ENCODE results near the gene ANKS1B.
A peak's percentile ranks its signal among the peaks of the same experiment; 100 is the strongest.

ANKS1B gene

DNA sequence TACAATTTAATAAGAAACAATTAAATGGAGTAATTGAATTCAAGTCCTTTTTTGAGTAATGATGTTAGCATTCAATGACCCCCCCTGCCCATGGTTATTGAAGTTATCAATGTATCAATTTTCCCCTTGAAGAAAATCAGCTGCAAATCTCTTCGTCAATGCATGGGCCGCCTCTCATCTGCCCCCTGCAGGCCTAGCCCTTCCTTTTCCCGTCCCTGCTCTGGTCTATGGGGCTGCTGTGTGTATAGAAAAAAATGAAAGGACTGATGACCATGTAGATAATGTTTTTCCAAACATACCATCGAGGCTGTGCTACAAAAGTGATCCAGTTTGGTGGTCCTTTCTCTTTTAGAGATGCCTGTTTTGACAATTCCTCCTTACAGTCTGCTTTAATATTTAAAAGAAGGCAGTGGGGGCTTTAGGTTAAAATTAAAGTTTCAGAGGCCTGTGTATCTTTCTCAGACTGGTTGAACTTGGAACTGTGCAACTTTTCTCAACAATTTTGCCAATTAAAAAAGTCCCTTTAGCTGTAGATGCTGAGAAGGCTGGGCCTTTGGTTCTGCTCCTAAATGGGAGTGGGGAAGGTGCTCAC lies 1241.3 kb downstream of the ANKS1B start:
- Histone ChIP-seq H3K4me1 (peaks cover 11% of the 10 kb centered on the region), H3K9me3 (ENCODE audit: control insufficient read depth, low read length) (no peaks in the 10 kb centered on the region), H3K27me3 (ENCODE audit: control insufficient read depth, insufficient read depth, low read length) (no peaks in the 10 kb centered on the region), H2AFZ (no peak overlapping the region), H3K4me2 (ENCODE audit: low read length) (no peak overlapping the region), H3K36me3 (ENCODE audit: control insufficient read depth, insufficient read depth, low read length) (no peaks in the 10 kb centered on the region), H3K27ac (no peak overlapping the region), H3K4me3 (ENCODE audit: low read depth, low read length) (no peak overlapping the region), H3K79me2 (no peaks in the 10 kb centered on the region), H3K9ac (no peak overlapping the region)
- TF ChIP-seq, protein P1, sequence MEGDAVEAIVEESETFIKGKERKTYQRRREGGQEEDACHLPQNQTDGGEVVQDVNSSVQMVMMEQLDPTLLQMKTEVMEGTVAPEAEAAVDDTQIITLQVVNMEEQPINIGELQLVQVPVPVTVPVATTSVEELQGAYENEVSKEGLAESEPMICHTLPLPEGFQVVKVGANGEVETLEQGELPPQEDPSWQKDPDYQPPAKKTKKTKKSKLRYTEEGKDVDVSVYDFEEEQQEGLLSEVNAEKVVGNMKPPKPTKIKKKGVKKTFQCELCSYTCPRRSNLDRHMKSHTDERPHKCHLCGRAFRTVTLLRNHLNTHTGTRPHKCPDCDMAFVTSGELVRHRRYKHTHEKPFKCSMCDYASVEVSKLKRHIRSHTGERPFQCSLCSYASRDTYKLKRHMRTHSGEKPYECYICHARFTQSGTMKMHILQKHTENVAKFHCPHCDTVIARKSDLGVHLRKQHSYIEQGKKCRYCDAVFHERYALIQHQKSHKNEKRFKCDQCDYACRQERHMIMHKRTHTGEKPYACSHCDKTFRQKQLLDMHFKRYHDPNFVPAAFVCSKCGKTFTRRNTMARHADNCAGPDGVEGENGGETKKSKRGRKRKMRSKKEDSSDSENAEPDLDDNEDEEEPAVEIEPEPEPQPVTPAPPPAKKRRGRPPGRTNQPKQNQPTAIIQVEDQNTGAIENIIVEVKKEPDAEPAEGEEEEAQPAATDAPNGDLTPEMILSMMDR (IDR thresholded peaks at IDR 0.05), result peak; percentile 28

DNA sequence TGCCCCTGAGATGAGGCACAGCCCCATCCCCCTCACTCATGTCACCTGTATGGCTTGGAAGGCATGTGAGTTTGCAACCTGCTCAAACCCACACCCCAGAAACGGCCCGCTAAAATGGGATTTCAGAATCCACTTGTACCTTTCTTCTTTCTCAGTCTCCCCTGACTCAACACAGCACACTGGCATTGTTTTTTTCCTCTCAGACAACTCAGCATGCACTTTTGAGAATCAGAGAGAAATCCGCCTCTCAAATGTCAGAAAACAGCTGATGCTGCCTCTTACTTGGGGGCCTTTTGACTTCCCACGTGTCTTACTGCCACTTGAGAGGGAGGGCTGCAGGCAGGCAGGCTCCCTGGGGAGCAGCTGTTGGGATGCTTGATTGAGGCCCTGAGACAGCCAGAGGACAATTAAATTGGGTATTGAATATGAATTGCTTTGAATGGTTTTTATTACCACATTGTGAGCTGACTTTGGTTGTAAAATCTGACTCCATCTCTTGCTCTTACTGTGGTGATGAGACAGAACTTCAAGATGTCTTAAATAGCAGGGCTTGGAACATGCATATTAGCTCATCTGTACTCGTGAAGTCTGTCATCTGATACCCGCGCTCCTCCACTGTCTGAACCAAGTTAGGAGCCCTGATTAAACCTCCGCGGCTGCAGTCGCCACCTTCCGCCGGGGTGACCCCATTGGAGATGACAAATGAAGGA lies 1243.0 kb downstream of the ANKS1B start:
- H3K4me1 ChIP-seq, result peaks cover 11% of the 10 kb centered on the region
- no peak overlapping the region for H3K9ac ChIP-seq
- H3K36me3 ChIP-seq (ENCODE audit: control insufficient read depth, insufficient read depth, low read length), result no peaks in the 10 kb centered on the region
- no peaks in the 10 kb centered on the region for H3K9me3 ChIP-seq (ENCODE audit: control insufficient read depth, low read length)
- TF ChIP-seq, protein P1 (IDR thresholded peaks at IDR 0.05), result no peak
- H3K27ac ChIP-seq, result no peak overlapping the region
- H3K4me3 ChIP-seq (ENCODE audit: low read depth, low read length), result no peak overlapping the region
- no peaks in the 10 kb centered on the region for H3K79me2 ChIP-seq
- no peak overlapping the region for H3K4me2 ChIP-seq (ENCODE audit: low read length)
- no peaks in the 10 kb centered on the region for H3K27me3 ChIP-seq (ENCODE audit: control insufficient read depth, insufficient read depth, low read length)
- peak overlapping the region; percentile 35 for H2AFZ ChIP-seq

DNA sequence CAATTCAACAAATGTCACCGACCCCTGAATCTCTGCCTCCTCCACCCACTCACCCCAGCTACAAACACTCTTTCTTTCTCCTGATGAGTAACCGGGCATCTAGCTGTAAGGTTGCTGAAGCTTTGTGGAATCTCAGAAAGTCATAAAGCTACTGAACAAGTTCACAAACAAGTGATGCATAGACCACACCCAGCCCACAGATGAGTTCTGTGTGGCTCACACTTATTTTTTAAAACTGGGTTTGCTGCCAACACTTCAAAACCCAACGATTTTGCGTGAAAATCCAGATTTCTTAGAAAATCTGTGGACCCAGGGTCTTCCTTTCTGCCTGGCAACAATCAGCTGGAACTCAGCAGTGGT lies 1243.6 kb downstream of the ANKS1B start:
- Histone ChIP-seq H3K79me2 (no peaks in the 10 kb centered on the region), H3K4me2 (ENCODE audit: low read length) (no peak overlapping the region), H3K27me3 (ENCODE audit: control insufficient read depth, insufficient read depth, low read length) (no peaks in the 10 kb centered on the region), H3K9me3 (ENCODE audit: control insufficient read depth, low read length) (no peaks in the 10 kb centered on the region), H3K9ac (no peak overlapping the region), H3K36me3 (ENCODE audit: control insufficient read depth, insufficient read depth, low read length) (no peaks in the 10 kb centered on the region), H3K27ac (no peak overlapping the region), H2AFZ (no peak overlapping the region), H3K4me3 (ENCODE audit: low read depth, low read length) (no peak overlapping the region), H3K4me1 (peaks cover 11% of the 10 kb centered on the region)
- TF ChIP-seq, protein P1 (IDR thresholded peaks at IDR 0.05), result no peak

DNA sequence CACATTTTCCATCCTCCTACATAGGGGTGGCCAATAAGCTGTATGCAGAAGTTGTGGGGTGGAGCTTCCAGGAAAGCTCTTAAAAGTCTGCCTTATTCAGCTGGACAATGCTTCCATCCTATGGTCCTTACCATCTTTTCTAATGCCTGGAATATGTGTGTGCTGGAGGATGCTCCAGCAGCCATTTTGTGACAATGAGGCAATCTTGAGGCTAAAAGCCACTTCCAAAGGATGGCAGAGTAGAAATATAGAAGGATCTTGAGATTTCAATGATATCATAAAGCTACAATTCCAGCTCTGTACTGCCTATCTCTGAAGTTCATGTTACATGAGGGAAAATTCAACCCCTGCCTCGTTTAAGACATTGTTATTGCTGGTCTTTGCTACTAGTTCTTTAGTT lies 1244.0 kb downstream of the ANKS1B start:
- no peaks in the 10 kb centered on the region for H3K36me3 ChIP-seq (ENCODE audit: control insufficient read depth, insufficient read depth, low read length)
- H3K27ac ChIP-seq, result no peak overlapping the region
- no peak overlapping the region for H2AFZ ChIP-seq
- H3K4me3 ChIP-seq (ENCODE audit: low read depth, low read length), result no peak overlapping the region
- H3K9me3 ChIP-seq (ENCODE audit: control insufficient read depth, low read length), result no peaks in the 10 kb centered on the region
- no peak overlapping the region for H3K9ac ChIP-seq
- H3K4me2 ChIP-seq (ENCODE audit: low read length), result no peak overlapping the region
- TF ChIP-seq, protein P1 (IDR thresholded peaks at IDR 0.05), result no peak
- H3K4me1 ChIP-seq, result peaks cover 10% of the 10 kb centered on the region
- no peaks in the 10 kb centered on the region for H3K79me2 ChIP-seq
- H3K27me3 ChIP-seq (ENCODE audit: control insufficient read depth, insufficient read depth, low read length), result no peaks in the 10 kb centered on the region

DNA sequence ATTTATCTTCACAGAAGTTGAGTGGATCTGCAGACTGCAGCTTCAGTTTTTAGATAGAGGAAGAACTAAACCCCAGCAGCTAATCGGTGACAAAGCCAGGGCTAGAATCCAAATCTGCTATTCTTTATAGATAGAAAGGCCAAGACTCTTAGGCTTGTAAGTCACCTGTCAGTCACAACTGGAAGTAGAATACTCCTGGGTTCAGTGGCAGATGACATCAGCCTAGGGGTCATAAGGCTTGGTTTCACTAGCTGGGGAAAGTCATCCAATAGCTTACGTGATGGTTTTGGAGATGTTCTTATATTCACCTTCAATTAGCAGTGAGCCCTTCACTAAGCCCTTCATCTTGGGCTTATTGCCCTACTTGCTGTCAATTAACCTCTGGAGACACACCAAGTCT lies 1246.2 kb downstream of the ANKS1B start:
- Histone ChIP-seq H2AFZ (no peak overlapping the region), H3K36me3 (ENCODE audit: control insufficient read depth, insufficient read depth, low read length) (no peaks in the 10 kb centered on the region), H3K4me3 (ENCODE audit: low read depth, low read length) (no peak overlapping the region), H3K27ac (no peak overlapping the region), H3K4me2 (ENCODE audit: low read length) (no peak overlapping the region), H3K27me3 (ENCODE audit: control insufficient read depth, insufficient read depth, low read length) (no peaks in the 10 kb centered on the region), H3K79me2 (no peaks in the 10 kb centered on the region), H3K9ac (no peak overlapping the region), H3K9me3 (ENCODE audit: control insufficient read depth, low read length) (no peaks in the 10 kb centered on the region), H3K4me1 (peaks cover 6% of the 10 kb centered on the region)
- TF ChIP-seq, protein P1 (IDR thresholded peaks at IDR 0.05), result no peak

Data from parathyroid adenoma (tissue), 2 donors.